WTC11 (cell line): ENCODE data around the gene SLC35D1.

ENCODE experiments used
- ESRRA ChIP-seq: sonication (generic); formaldehyde crosslinking; IDR thresholded peaks from 2 replicates; pipeline ENCODE4 v1.8.1; 2022; ENCODE audit warnings: mild to moderate bottlenecking, missing genetic modification reagents, borderline replicate concordance
- GTF2I ChIP-seq: fragments of 250-450 bp; sonication (Bioruptor Pico); conservative IDR thresholded peaks from 2 replicates; pipeline ENCODE4 v1.4.0; 2021; ENCODE audit warnings: mild to moderate bottlenecking
- HMGA2 ChIP-seq: fragments of 250-450 bp; sonication (Bioruptor Pico); IDR thresholded peaks from 2 replicates; pipeline ENCODE4 v1.4.0; 2021; ENCODE audit warnings: mild to moderate bottlenecking, moderate library complexity
- KAT7 ChIP-seq: sonication (generic); formaldehyde crosslinking; IDR thresholded peaks from 2 replicates; pipeline ENCODE4 v1.8.1; 2023; ENCODE audit warnings: missing genetic modification reagents, mild to moderate bottlenecking, borderline replicate concordance
- NFYB ChIP-seq: sonication (generic); formaldehyde crosslinking; conservative IDR thresholded peaks from 2 replicates; pipeline ENCODE4 v1.8.0; 2022; ENCODE audit warnings: low read depth, missing genetic modification reagents
- SMAD3 ChIP-seq: sonication (generic); formaldehyde crosslinking; IDR thresholded peaks from 2 replicates; pipeline ENCODE4 v1.8.0; 2022; ENCODE audit warnings: missing genetic modification reagents, mild to moderate bottlenecking, borderline replicate concordance
- SP1 ChIP-seq: sonication (generic); formaldehyde crosslinking; conservative IDR thresholded peaks from 2 replicates; pipeline ENCODE4 v1.8.1; 2022; ENCODE audit warnings: missing genetic modification reagents
- TEAD4 ChIP-seq: sonication (generic); formaldehyde crosslinking; IDR thresholded peaks from 2 replicates; pipeline ENCODE4 v1.8.0; 2022; ENCODE audit warnings: mild to moderate bottlenecking, missing genetic modification reagents
- TF ChIP-seq, protein P1 (sequence below): sonication (generic); formaldehyde crosslinking; conservative IDR thresholded peaks from 2 replicates; pipeline ENCODE4 v1.8.1; 2022; ENCODE audit warnings: mild to moderate bottlenecking, missing genetic modification reagents
- TF ChIP-seq, protein P2 (sequence below): fragments of 200-600 bp; IDR thresholded peaks from 2 replicates; pipeline ENCODE4 v1.8.0; 2022; ENCODE audit warnings: antibody characterized with exemption
- TF ChIP-seq, protein P3 (sequence below): sonication (generic); formaldehyde crosslinking; IDR thresholded peaks from 2 replicates; pipeline ENCODE4 v1.8.0; 2023; ENCODE audit warnings: mild to moderate bottlenecking, missing genetic modification reagents
- TF ChIP-seq, protein P4 (sequence below): sonication (generic); formaldehyde crosslinking; IDR thresholded peaks from 2 replicates; pipeline ENCODE4 v1.8.1; 2022; ENCODE audit warnings: missing genetic modification reagents, borderline replicate concordance

DNA sequence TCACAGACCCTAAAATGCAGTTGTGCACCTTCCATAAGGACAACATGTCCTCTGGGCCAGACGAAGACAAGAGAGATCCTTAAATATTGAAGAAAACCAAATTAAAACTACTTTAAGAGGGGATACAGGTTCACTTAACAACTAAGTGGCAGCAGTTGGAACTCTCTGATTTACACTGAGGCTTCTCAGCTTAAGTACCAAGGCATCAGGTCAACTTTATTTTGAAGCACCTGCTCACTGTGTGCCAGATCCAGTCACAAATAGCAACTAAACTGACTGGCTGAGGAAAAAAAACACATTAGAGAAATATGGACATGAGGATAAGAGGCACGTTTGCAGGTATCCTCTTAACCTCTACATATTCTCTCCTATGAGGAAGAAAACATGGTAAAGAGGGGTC lies 33.2 kb downstream of the SLC35D1 start:
- TF ChIP-seq SMAD3 (CRISPR knock-in tag) (no peak), ESRRA (CRISPR knock-in tag) (no peak), KAT7 (CRISPR knock-in tag) (no peak), HMGA2 (CRISPR knock-in tag) (no peak), SP1 (CRISPR knock-in tag) (no peak), GTF2I (CRISPR knock-in tag) (no peak), TEAD4 (CRISPR knock-in tag) (no peak), NFYB (CRISPR knock-in tag) (no peak)
- TF ChIP-seq, protein P1, sequence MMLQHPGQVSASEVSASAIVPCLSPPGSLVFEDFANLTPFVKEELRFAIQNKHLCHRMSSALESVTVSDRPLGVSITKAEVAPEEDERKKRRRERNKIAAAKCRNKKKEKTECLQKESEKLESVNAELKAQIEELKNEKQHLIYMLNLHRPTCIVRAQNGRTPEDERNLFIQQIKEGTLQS (CRISPR knock-in tag) = no peak
- TF ChIP-seq, protein P2, sequence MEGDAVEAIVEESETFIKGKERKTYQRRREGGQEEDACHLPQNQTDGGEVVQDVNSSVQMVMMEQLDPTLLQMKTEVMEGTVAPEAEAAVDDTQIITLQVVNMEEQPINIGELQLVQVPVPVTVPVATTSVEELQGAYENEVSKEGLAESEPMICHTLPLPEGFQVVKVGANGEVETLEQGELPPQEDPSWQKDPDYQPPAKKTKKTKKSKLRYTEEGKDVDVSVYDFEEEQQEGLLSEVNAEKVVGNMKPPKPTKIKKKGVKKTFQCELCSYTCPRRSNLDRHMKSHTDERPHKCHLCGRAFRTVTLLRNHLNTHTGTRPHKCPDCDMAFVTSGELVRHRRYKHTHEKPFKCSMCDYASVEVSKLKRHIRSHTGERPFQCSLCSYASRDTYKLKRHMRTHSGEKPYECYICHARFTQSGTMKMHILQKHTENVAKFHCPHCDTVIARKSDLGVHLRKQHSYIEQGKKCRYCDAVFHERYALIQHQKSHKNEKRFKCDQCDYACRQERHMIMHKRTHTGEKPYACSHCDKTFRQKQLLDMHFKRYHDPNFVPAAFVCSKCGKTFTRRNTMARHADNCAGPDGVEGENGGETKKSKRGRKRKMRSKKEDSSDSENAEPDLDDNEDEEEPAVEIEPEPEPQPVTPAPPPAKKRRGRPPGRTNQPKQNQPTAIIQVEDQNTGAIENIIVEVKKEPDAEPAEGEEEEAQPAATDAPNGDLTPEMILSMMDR = no peak
- TF ChIP-seq, protein P3, sequence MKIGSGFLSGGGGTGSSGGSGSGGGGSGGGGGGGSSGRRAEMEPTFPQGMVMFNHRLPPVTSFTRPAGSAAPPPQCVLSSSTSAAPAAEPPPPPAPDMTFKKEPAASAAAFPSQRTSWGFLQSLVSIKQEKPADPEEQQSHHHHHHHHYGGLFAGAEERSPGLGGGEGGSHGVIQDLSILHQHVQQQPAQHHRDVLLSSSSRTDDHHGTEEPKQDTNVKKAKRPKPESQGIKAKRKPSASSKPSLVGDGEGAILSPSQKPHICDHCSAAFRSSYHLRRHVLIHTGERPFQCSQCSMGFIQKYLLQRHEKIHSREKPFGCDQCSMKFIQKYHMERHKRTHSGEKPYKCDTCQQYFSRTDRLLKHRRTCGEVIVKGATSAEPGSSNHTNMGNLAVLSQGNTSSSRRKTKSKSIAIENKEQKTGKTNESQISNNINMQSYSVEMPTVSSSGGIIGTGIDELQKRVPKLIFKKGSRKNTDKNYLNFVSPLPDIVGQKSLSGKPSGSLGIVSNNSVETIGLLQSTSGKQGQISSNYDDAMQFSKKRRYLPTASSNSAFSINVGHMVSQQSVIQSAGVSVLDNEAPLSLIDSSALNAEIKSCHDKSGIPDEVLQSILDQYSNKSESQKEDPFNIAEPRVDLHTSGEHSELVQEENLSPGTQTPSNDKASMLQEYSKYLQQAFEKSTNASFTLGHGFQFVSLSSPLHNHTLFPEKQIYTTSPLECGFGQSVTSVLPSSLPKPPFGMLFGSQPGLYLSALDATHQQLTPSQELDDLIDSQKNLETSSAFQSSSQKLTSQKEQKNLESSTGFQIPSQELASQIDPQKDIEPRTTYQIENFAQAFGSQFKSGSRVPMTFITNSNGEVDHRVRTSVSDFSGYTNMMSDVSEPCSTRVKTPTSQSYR = no peak
- TF ChIP-seq, protein P4, sequence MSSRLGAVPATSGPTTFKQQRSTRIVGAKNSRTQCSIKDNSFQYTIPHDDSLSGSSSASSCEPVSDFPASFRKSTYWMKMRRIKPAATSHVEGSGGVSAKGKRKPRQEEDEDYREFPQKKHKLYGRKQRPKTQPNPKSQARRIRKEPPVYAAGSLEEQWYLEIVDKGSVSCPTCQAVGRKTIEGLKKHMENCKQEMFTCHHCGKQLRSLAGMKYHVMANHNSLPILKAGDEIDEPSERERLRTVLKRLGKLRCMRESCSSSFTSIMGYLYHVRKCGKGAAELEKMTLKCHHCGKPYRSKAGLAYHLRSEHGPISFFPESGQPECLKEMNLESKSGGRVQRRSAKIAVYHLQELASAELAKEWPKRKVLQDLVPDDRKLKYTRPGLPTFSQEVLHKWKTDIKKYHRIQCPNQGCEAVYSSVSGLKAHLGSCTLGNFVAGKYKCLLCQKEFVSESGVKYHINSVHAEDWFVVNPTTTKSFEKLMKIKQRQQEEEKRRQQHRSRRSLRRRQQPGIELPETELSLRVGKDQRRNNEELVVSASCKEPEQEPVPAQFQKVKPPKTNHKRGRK (CRISPR knock-in tag) = no peak
